ENCODE data around the gene SLC40A1. TPM values are rescaled to one million over a fixed set of nuclear protein-coding genes. Genes with fewer than 3 reads are reported as not detected.

Gene SLC40A1
- total RNA-seq, 1 experiment from 2014 or later, result not detected

DNA sequence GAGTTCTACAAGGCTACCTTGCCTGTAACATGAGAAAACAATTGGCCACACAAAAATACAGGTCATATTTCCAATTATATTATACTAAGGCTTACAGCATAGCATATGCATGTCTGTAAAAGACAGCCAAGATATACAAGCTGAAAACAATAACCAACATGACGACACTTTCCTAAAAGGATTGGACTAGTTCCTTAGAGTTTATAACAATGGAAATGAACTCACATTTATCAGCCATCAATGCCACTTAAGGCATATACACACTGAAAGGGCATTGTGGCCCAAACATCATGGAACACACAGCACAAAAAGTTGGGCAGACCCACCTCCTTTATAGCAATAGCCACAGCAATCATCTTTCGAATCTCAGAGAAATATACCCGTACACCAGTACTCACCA, 52.0 kb downstream of the SLC40A1 start:
- WGBS (ENCODE audit: extremely low coverage, insufficient read length, low lambda C conversion rate), result no CpG with 5 or more reads among the region's 3 CpGs
- Histone ChIP-seq H3K23me2 (ENCODE audit: insufficient read length, low read depth, low read length, poor library complexity, severe bottlenecking) (no peaks in the 10 kb centered on the region), H3T11ph (ENCODE audit: low read length) (no peak overlapping the region), H2BK20ac (ENCODE audit: low read depth, low read length, poor library complexity, severe bottlenecking) (no peak overlapping the region), H3K4ac (ENCODE audit: low read depth, low read length) (no peak overlapping the region), H3K18ac (ENCODE audit: insufficient read length, low read depth, low read length) (no peak overlapping the region), H2BK120ac (ENCODE audit: low read depth, low read length, poor library complexity, severe bottlenecking) (no peak overlapping the region), H2BK15ac (ENCODE audit: low read depth, low read length) (no peak overlapping the region), H4K5ac (ENCODE audit: insufficient read length, low read depth, low read length) (no peak overlapping the region), H4K8ac (replicated peaks; ENCODE audit: insufficient read length, low read depth, low read length) (no peak overlapping the region), H3K4me1 (ENCODE audit: insufficient read depth, low read length) (no peaks in the 10 kb centered on the region), H2BK12ac (ENCODE audit: insufficient read length, low read depth, low read length) (no peak overlapping the region), H2AFZ (ENCODE audit: low read length) (no peak overlapping the region), H3K4me2 (ENCODE audit: insufficient read depth, insufficient read length, low read length) (no peak overlapping the region), H4K20me1 (ENCODE audit: control insufficient read depth, insufficient read depth, insufficient read length) (no peaks in the 10 kb centered on the region), H3K56ac (ENCODE audit: insufficient read length, low read depth, low read length) (no peak overlapping the region), H3K27me3 (ENCODE audit: insufficient read depth, low read length) (no peaks in the 10 kb centered on the region), H4K91ac (ENCODE audit: insufficient read length, low read depth, low read length) (no peak overlapping the region), H3K27ac (ENCODE audit: insufficient read length, low read depth, low read length) (no peak overlapping the region), H3K9ac (ENCODE audit: extremely low read depth, insufficient read length, low read length) (no peak overlapping the region), H3K23ac (ENCODE audit: insufficient read length, low read depth, low read length) (no peak overlapping the region), H3K14ac (ENCODE audit: insufficient read depth, low read length) (no peak overlapping the region), H2AK5ac (ENCODE audit: insufficient read length, low read length) (no peak overlapping the region), H3K79me2 (ENCODE audit: insufficient read depth, low read length) (no peaks in the 10 kb centered on the region), H3K79me1 (ENCODE audit: insufficient read depth, low read depth, low read length, poor library complexity, severe bottlenecking) (no peaks in the 10 kb centered on the region), H2BK5ac (ENCODE audit: insufficient read length, low read length) (no peak overlapping the region), H3K9me3 (ENCODE audit: control insufficient read depth, low read depth, low read length) (no peaks in the 10 kb centered on the region)
- Mint-ChIP-seq H3K4me3 (no peak overlapping the region), H3K9me3 (no peaks in the 10 kb centered on the region), H3K4me1 (no peaks in the 10 kb centered on the region), H3K27me3 (ENCODE audit: low read depth) (peaks cover 1% of the 10 kb centered on the region; the same call in 1 of the 2 replicates), H3K27ac (no peak overlapping the region), H3K36me3 (ENCODE audit: insufficient read depth in 1 of 3, low read depth in 3 of 3) (no peaks in the 10 kb centered on the region)
- TF ChIP-seq, protein P1, sequence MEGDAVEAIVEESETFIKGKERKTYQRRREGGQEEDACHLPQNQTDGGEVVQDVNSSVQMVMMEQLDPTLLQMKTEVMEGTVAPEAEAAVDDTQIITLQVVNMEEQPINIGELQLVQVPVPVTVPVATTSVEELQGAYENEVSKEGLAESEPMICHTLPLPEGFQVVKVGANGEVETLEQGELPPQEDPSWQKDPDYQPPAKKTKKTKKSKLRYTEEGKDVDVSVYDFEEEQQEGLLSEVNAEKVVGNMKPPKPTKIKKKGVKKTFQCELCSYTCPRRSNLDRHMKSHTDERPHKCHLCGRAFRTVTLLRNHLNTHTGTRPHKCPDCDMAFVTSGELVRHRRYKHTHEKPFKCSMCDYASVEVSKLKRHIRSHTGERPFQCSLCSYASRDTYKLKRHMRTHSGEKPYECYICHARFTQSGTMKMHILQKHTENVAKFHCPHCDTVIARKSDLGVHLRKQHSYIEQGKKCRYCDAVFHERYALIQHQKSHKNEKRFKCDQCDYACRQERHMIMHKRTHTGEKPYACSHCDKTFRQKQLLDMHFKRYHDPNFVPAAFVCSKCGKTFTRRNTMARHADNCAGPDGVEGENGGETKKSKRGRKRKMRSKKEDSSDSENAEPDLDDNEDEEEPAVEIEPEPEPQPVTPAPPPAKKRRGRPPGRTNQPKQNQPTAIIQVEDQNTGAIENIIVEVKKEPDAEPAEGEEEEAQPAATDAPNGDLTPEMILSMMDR (conservative IDR thresholded peaks at IDR 0.05), result no peak
- DNase-seq, result no peak
